ENCODE measurements around the gene GALNT1.

- no peak for TF ChIP-seq CTCF (IDR thresholded peaks at IDR 0.05; ENCODE audit: low read depth, low read length)
- no peak for TF ChIP-seq POLR2A (IDR thresholded peaks at IDR 0.05; ENCODE audit: extremely low read depth, insufficient read length)
Observed at GRCh38 chr18:35571138-35571537, 10.4 kb upstream of the GALNT1 start.
